HG02763 (cell line): ENCODE measurements around the gene FSD2.
"Not testable (repeated sequence)": the region's sequence is repeated elsewhere in the genome, so short reads cannot be mapped to it uniquely, and the experiment has no call there.

Experiments used
- ATAC-seq: cut with Tn5 transposase; IDR thresholded peaks from one replicate; pipeline ENCODE4 v1.9.1; 2021; ENCODE audit warnings: mild to moderate bottlenecking, moderate library complexity; ENCODE audit not compliant: unreplicated experiment

The FSD2 gene

GRCh38 chr15:82831894-82832600, 26.2 kb upstream of the FSD2 start:
- no peak for ATAC-seq

DNA sequence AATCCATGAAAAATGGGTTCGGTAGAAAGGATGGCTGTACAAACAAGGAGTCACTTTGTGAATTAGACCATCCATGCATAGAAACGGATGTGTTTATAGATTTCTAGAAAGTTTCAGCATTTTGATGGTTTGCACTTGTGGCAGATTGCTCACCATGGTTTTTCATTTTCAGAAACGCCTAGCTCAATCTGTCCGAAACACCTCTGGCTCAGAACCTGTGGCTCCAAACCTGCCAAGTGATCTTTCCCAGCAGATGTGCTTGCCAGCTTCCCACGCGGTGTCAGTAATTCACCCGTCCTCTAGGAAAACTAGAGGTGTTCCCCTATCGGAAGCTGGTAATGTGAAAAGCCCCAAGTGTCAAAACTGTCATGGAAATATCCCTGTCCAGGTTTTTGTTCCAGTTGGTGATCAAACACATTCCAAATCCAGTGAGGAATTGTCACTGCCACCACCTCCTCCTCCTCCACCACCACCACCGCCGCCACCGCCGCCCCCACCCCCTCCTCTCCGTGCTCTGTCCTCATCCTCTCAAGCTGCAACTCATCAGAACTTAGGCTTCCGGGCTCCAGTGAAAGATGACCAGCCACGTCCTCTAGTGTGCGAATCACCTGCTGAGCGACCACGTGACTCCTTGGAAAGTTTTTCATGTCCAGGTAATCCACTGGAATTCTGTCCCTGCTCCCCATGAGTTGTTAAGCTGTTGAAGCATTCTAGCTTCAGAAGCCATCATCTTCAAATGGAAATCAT, 24.7 kb upstream of the FSD2 start:
- no peak for ATAC-seq

DNA sequence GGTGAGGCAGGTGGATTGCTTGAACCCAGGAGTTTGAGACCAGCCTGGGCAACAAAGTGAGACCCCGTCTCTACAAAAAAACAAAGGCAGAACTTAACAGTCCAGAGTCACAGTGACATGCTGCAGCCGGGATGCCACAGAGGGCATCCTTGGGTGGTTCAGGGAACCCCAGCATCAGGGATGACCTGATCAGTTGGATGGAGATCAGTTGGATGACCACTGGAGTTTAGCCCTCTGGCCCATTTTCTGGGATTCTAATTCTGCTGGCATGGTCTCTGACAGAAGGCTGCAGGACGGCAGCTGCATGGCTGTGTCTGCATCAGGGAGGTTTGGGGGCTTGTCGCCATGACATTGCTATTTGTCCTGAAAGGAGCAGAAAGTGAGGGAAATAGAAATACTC, 23.4 kb upstream of the FSD2 start:
- no peak for ATAC-seq

GRCh38 chr15:82828075-82828474, 22.2 kb upstream of the FSD2 start:
- no peak for ATAC-seq

DNA sequence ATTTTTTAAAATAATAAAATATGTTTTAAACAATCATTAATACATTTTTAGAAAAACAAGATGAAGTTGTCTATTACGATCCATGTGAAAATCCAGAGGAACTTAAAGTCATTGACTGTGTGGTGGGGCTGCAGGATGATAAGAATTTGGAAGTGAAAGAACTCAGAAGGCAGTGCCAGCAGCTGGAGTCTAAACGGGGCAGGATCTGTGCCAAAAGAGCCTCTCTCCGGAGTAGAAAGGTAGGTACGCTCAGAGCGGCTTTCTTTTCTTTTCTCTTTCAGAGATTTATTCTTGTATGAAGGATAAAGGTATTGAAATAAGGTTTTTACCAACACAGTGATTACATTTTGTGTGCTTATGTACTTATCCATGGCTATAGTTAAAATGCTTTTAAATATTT, 17.2 kb upstream of the FSD2 start:
- no peak for ATAC-seq

DNA sequence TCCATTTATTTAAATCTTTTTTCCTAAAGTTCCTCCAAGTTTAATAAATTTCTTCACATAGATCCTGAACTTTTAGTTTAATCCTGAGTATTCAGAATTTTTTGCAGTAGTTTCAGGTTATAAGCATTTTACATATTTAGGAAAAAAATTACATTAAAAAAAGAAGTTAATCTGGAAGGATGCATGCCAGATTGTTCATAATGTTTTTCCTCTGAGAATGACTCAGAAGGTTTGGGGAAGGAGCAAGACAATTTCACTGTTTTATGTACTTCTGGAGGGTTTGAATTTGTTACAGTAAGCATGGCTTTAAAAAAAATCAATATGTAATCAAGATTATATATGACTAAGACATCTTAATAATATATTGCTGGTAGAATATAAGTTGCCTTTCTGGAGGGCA, 16.0 kb upstream of the FSD2 start:
- not testable (repeated sequence) for ATAC-seq

- ATAC-seq = not testable (repeated sequence)
These were observed 15.5 kb upstream of the FSD2 start for GRCh38 chr15:82821396-82821795.

- ATAC-seq = no peak
These were observed 14.3 kb upstream of the FSD2 start for GRCh38 chr15:82820128-82820527.

DNA sequence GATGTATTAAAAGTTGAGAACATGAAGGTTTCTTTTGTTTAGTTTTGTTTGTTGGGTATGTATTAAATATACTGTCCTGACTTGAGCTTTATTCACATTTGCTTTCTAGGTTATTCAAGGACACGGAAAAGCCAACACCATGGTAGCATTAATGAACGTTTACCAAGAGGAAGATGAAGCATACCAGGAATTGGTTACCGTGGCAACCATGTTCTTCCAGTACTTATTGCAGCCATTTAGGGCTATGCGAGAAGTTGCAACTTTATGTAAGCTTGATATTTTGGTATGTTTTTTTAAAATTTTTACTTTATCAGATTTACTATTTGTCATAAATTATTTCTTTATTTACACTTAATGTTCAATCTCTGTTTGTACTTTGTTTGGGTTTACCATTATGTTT, 7.1 kb upstream of the FSD2 start:
- ATAC-seq = no peak

DNA sequence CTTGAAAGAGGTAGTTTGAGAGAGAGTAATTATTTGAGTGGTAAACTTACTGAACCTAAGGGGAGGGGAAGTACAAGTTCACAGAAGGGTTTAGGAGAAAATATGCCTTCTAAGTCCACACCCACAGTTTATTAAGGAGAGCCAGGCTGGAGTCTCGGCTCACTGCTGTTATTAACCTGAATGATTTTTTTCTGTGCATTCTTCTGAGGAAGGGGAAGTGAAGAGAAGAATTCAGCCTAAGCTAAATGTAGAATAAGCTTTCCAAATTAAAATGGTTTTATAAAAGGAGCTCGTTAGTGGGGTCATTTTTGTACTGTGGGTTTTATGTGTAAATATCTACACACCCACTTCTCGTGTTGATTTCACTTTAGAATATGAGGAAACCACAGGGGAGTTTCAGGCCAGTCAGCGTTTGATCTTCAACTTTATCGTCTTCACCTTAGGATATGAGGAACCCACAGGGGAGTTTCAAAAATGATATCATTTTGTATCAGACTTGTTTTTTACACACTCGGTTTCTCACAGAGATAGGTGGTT, 5.1 kb upstream of the FSD2 start:
- no peak for ATAC-seq

DNA sequence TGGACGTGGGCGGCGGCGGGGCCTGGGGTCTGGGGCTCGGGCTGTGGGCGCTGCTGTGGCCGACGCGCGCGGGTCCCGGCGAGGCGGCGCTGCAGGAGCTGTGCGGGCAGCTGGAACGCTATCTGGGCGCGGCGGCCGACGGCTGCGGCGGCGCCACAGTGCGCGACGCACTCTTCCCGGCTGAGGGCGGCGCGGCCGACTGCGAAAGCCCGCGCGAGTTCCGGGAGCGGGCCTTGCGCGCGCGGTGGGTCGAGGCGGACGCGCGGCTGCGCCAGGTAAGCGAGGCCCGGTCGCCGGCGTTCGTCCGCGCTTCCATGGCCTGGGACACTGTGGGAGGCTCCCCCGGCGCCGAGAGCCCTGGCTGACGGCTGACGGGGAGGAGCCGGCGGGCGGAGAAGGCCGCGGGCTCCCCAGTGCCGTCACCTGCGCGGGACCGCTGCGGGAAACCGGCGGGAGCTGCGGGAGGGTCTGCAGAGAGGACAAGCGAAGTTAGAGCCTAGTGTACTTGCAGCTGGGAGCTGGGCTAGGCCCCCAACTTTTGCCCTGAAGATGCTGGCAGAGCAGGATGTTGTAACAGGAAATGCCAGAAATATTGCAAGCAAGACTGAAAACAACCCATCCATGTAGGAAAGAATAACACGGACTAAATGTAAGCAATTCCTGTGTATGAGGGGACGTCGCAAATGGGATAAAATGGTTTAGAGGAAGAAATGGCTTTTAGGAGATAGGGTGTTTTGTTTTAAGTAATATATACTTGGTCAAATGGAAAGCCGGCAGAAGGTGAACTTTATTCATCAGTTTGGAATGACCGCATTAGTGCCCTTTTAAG, 4.4 kb upstream of the FSD2 start:
- no peak for ATAC-seq

DNA sequence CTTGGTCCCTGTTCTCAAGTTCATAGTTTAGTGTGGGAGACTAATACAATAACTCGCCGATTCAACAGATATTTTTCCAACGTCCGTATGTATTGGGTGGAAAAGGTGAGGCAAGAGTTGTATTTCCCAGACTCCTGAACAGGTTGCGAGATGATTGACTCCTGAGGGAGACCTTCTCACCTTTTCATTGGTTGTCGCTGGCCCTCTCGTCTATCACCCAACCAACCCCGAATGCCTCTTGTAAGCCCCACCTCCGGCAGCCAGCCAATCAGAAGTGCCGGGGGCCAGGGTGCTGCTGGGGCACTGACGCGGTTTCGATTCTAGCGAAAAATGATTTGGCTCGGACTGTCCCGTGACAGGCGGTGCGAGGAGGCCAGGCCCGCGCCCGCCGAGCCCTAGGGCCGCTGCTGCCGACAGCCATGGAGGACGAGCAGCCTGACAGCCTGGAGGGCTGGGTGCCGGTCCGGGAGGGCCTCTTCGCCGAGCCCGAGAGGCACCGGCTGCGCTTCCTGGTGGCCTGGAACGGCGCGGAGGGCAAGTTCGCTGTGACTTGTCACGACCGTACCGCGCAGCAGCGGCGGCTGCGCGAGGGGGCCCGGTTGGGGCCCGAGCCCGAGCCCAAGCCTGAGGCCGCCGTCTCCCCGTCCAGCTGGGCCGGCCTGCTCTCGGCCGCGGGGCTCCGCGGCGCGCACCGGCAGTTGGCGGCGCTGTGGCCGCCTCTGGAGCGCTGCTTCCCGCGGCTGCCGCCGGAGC, 3.6 kb upstream of the FSD2 start, which contains the start of gene WHAMM:
TSS of gene WHAMM (plus strand) at position 321 of the 753 bp plus-strand sequence. CDS start at position 420, 99 bp downstream.
- ATAC-seq = peak; percentile 85

DNA sequence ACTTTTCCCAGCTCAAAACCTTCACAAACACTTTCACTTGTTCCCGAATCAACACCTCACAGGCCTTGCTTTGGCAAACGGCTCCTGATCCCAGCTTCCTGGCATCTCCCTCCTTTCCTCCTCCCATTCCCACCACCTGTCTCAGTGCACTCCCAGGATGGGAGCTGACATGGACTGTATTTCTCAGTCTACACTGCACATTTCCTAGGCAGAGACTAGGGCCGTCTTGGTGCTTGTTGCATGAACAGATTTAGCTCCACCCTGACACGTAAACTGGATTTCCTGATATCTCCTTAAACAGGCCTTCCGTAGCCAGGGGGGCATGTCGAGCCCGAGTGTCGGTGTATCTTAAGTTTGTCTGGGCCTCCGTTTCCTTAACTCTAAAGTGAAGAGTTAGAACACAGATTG, 2.8 kb upstream of the FSD2 start:
- no peak for ATAC-seq

- no peak for ATAC-seq
These were observed 2.2 kb upstream of the FSD2 start for GRCh38 chr15:82807920-82808633.

- no peak for ATAC-seq
These were observed 1.3 kb downstream of the FSD2 start for GRCh38 chr15:82804575-82804949.

- ATAC-seq = no peak
These were observed 1.9 kb downstream of the FSD2 start for GRCh38 chr15:82803793-82804574.

GRCh38 chr15:82802497-82802896, 3.4 kb downstream of the FSD2 start:
- ATAC-seq = no peak

GRCh38 chr15:82799183-82799841, 6.6 kb downstream of the FSD2 start:
- no peak for ATAC-seq
